ENCODE data around the gene GOLGA8O.
"Not testable (repeated sequence)": the region's sequence is repeated elsewhere in the genome, so short reads cannot be mapped to it uniquely, and the experiment has no call there.

The GOLGA8O gene, protein sequence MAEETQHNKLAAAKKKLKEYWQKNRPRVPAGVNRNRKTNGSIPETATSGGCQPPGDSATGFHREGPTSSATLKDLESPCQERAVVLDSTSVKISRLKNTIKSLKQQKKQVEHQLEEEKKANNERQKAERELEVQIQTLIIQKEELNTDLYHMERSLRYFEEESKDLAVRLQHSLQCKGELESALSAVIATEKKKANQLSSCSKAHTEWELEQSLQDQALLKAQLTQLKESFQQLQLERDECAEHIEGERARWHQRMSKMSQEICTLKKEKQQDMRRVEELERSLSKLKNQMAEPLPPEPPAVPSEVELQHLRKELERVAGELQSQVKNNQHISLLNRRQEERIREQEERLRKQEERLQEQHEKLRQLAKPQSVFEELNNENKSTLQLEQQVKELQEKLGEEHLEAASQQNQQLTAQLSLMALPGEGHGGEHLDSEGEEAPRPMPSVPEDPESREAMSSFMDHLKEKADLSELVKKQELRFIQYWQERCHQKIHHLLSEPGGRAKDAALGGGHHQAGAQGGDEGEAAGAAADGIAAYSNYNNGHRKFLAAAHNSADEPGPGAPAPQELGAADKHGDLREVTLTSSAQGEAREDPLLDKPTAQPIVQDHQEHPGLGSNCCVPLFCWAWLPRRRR

DNA sequence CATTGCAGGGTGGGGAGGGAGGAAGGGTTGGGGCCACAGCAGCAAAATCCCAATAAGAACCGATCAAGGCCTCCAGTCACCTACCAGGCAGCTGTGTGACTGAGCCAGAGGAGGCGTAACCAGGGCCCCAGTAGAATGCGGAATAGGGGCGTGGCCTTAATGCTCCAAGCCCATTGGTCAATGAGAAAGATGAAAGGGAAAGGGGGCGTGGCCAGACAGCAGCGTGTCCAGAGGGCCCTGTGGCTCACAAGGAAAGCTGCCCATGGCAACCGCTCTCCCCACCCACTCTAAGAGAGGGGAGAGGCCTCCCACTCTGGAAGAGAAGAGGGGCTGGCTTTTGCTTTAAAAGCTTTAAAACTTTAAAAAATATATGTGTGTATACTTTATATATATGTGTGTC, at the start of gene GOLGA8O:
GOLGA8O (minus strand) TSS at position 101 of the 400 bp plus-strand sequence; CDS start at position 3, 98 bp downstream.
- not testable (repeated sequence) for DNase-seq

DNA sequence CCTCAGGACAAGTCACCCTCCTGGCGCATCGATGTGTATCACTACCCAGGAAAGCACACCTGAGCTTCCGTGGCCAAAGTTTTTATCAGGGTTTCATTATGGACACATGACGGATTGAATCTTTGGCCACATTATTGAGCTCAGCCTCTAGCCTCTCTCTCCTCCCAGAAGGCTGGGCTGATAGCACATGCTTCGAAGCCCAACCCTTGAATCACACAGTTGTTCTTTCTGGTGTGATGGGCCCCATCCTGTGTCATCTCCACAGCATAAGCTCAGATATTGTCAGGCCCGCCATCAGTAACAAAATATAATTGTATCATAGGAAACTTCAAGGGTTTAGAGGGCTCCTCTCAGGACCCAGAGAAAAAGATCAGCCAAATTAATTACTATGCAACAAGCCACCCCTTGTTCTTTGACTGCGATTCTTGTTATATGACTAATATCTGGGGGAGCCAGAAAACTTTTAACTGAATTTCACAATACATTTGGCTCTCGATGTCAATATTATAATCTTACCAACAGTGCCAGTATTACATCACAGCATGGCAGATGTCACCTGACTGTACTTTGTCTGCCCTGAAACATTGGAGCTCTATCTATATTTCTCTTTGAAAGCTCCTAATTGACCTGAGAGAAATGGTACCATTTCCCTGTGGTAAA, 48.8 kb upstream of the GOLGA8O start:
- DNase-seq: not testable (repeated sequence)

DNA sequence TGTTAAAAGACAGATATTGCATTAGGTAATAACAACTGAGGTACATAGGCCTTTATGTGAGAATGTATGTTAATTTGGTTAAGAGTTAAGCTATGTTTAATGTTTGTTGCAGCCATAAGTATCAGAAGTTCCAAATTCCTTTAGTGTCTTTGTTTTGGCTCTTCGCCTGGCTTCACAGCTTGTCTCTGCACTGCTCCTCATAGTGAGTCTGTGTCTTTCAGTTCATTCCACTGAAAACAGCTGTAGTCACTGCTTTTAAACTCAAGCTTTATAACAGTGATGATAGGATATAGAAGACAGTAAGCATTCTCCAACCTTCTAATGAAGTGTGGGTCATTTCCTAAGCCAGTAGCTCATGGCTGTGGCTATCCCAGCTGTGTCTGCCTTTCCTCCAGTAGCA, 47.5 kb upstream of the GOLGA8O start:
- not testable (repeated sequence) for DNase-seq

DNA sequence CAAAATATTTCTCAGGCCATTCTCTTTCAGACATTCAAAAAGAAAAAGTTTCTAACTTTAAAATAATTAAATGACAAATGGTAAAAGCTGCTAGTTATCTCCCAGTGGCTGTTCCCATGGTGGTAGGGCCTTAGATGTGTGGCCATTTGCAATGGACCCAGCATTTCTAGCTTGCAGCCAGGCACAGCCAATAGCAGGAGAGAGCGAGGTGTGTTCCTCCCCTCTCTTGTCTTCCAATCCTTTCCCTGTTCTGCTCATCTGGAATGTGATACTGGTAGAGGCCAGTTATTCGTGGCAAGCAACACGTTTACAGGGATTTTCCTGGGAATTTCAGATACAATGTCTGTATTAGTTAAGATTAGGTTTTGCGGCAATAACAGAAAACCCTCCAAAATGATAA, 37.3 kb upstream of the GOLGA8O start:
- DNase-seq: not testable (repeated sequence)

DNA sequence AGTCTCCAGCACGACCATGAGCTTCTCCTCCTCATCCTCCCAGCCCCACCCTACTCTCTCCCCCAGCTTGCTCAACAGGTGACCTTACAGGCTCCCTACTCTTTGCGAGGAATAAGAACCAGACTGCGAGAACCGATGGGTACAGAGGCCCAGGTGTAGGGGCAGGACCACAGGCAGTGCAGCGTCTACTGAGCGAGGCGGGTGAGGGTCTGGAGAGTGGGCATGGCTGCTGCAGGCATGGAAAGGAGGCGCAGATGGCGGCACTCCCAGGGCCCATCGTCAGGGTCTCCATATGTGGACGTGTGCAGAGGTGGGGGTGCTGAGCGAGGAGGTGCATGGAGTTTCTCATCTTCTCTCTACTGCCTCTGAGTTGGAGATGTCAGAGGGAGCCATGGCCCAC, 31.0 kb upstream of the GOLGA8O start:
- DNase-seq: not testable (repeated sequence)

DNA sequence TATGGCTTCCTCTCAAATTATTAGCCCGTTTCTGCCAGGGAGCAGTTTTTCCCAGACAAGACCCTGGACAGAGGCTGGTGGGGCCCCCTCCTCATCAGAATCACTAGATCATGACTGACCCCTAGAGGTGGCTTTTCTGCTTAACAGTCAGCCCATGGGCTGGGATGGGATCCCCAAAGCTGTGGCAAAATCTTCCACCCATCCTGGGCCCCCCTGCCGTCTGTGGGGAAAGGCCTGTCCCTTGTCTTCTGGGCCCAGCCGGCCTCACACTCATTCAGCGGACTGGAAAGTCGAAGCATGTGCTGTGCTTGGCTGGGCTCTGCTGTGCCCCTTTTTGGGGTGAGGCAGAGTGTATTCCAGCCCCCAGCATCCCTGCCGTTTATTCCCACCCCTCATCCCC, 27.9 kb upstream of the GOLGA8O start:
- DNase-seq: not testable (repeated sequence)

DNA sequence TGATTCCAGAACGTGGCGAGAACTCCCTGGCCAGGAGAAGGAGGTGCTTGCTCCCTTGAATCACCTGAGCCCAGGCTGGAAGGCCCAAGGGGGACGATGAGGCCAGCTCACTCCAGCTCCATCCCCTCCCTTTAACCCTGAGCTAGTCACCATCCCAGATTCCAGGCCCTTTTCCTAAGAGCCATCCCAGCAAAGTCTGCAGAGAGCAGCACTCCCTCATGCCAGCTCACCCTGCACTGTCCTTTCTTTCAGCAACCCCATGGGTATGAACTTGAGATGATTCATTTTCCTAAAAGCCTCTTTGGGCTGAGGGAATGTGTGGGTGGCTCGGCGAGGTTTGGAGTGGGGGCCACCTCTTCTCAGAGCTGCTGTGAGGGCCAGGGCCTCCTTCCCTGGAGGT, 26.2 kb upstream of the GOLGA8O start:
- DNase-seq: not testable (repeated sequence)

DNA sequence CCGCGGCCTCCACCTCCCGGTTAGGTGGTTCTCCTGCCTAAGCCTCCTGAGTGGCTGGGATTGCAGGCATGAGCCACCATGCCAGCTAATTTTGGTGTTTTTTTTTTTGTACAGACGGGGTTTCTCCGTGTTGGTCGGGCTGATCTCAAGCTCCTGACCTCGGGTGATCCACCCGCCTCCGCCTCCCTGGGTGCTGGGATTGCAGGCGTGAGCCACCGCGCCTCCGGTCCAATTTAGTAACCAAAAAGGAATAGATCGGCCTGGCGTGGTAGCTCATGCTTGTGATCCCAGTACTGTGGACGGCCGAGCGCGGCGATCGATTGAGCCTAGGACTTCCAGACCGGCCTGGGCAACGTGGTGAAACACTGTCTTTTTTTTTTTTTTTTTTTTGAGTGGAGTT, 12.6 kb upstream of the GOLGA8O start:
- not testable (repeated sequence) for DNase-seq

DNA sequence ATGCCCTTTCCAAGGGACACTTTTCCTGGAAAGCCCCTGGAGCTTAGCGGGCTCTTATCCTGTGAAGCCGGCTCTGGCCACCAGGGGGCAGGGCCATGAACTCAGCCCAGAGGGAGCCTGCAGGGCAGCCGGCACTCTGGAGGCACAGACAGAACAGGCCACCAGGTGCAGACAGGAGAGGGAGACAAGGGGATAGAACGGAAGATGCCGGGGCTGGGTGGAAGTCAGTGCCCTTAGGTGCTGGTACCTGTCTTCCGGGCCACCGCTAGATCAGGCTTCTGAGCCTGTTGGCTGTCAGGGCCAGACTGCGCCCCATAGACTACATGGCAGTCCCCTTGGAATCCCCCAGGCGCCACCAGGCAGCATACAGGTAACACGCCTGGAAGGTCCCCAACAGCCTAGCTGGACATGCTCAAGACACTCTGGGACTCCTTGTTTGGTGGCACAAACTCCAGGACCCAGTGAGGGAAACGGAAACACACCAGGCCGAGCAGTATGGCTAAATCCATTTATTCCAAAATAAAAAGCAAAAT, 14.9 kb downstream of the GOLGA8O start:
- not testable (repeated sequence) for DNase-seq

DNA sequence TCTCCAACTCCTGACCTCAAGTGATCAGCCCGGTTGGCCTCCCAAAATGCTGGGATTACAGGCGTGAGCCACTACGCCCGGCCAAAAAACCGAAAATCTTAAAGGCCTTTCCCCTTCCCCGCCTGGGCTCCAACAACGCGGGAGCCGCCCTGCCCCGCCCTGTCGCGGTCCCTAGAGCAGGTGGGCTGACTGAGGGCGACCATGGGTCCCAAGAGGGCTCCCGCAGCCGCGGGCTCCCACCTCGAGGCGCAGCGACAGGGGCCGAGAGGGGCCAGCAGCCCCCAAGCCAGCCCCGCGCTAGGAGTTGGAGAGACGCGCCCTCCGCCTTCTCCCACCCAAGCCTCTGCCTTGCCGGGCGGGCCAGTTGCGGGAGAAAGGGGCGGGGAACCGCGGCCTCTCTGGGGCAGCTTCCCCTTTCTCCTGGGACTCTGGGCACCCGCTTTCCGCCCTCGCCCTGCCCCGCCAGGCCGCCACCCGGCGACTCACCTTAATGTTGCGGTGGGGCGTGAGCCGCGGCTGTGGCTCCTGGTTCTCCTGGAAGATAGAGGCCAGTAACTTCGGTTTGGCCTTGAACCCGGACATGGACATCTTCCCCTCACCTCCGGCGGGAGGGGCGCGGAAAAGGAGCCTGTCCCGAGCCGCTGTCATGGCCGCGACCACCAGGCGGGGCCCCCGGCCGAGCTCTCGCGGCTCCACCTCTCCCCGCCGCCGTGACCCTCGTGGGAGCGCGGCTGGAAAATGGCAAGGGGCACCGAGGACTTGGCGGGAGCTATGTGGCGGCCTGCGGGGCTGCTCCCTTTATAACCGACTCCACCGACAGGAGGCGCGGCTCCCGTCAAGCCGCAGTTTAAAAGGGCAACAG, 21.1 kb downstream of the GOLGA8O start:
- DNase-seq: not testable (repeated sequence)

DNA sequence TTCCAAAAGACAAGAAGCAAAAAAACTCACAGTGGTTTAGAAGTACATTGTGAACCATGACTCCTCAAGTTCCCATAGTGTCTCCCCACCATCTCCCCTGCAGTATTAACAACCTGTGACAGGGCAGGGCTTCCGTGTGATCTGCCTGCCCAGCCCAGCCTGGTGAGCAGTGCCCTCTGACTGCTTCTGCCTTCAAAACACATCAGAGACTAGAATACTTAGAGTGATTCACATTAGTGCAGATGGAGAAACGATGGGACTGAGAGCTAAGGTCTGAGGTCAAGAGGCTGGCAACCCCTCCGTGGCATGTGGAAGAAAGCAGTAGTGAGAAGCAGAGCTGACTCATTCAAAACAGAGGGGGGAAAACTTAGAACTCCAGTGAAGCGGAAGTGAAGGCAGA, 27.8 kb downstream of the GOLGA8O start:
- DNase-seq: not testable (repeated sequence)

DNA sequence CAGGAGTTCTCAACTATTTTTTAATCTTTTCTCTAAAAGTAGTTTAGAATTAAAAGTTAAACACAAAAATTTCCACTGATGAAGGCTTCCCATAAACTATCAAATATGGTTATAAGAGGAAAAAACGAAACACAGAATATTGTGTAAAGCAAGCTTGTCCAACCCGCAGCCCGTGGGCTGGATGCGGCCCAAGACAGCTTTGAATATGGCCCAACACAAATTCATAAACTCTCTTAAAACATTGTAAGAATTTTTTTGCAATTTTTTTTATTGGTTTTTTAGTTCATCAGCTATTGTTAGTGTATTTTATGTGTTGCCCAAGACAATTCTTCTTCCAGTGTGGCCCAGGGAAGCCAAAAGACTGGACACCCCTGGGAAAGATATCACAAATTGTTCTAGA, 28.9 kb downstream of the GOLGA8O start:
- not testable (repeated sequence) for DNase-seq

DNA sequence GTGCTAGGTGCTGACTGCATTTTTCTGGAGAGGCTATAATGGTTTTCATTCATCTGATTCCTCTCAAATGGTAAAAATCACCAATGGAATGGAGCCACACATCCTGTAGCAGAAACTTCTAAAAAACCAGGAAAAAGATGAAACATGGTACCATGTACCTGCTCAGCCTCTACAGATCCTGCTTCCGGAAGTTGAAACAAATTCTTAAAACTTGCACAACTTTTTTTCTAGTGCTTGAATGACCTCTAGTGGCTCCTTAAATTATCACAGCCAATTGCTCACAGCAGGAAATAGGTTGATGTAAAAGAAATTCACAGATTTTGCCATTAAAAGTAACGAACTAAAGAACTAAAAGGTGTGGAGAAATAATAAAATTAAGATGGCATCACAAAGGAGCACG, 47.5 kb downstream of the GOLGA8O start:
- not testable (repeated sequence) for DNase-seq

DNA sequence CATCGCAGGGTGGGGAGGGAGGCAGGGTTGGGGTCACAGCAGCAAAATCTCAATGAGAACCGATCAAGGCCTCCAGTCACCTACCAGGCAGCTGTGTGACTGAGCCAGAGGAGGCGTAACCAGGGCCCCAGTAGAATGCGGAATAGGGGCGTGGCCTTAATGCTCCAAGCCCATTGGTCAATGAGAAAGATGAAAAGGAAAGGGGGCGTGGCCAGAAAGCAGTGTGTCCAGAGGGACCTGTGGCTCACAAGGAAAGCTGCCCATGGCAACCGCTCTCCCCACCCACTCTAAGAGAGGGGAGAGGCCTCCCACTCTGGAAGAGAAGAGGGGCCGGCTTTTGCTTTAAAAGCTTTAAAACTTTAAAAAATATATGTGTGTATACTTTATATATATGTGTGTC, 52.2 kb downstream of the GOLGA8O start, which contains the start of gene GOLGA8K:
GOLGA8K (minus strand) TSS at position 101 of the 400 bp plus-strand sequence; CDS start at position 3, 98 bp downstream.
- DNase-seq: not testable (repeated sequence)

DNA sequence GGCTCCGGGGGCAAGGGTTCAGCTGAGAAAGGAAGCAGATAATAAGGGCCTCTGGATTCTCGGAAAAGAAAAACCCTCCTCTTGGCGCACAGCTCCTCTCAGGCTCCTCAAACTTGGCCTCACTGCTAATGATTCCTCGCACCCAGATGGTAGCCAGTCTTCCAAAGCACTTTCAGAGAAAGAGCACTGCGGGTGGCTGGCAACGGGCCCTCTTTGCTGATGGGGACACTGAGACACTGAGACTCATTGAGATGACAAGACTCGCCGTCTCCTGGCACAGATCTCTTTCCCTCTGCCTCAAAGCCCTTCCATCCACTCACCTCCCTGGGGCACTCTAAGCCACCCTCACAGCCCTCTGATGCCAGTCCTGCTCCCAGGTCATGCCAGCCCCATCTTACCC, 58.9 kb downstream of the GOLGA8O start:
- DNase-seq: not testable (repeated sequence)

Data from COR-L47 (cell line).